WTC11 (cell line): ENCODE data around the gene EEFSEC. TPM values are rescaled to one million over a fixed set of nuclear protein-coding genes. Genes with fewer than 3 reads are reported as not detected.
A peak's percentile ranks its signal among the peaks of the same experiment; 100 is the strongest.

Experiments
- ATAC-seq: fragments of 200-7000 bp; cut with Tn5 transposase; 2 replicates; pipeline ENCODE4 v1.10.0; 2021; ENCODE audit warnings: mild to moderate bottlenecking, moderate library complexity
- CTCF ChIA-PET: fragments of 300-600 bp; sonication (Branson Sonifier 250); formaldehyde crosslinking; loops from one replicate; lab custom pipeline; 2021; ENCODE audit warnings: antibody characterized with exemption; lab: Charles Lee
- POLR2A ChIA-PET: fragments of 350-600 bp; sonication (Branson Sonifier 250); formaldehyde crosslinking; loops from one replicate; lab custom pipeline; 2021; ENCODE audit warnings: antibody characterized with exemption; lab: Charles Lee
- DNase-seq: peaks from one replicate; pipeline ENCODE4 v3.0.0; 2021; ENCODE audit warnings: low spot score
- H3K27ac Mint-ChIP-seq: 2 replicates; pipeline ENCODE4 v1.8.0; 2021; ENCODE audit warnings: mixed read lengths
- H3K27me3 Mint-ChIP-seq: 2 replicates; pipeline ENCODE4 v1.8.0; 2021; ENCODE audit warnings: low read depth, mild to moderate bottlenecking, moderate library complexity, mixed read lengths
- H3K36me3 Mint-ChIP-seq: 2 replicates; pipeline ENCODE4 v1.8.0; 2021; ENCODE audit warnings: mixed read lengths
- H3K4me1 Mint-ChIP-seq: 2 replicates; pipeline ENCODE4 v1.8.0; 2022; ENCODE audit warnings: mixed read lengths
- H3K4me3 Mint-ChIP-seq: 2 replicates; pipeline ENCODE4 v1.8.0; 2021; ENCODE audit warnings: mild to moderate bottlenecking, moderate library complexity, mixed read lengths
- H3K9me3 Mint-ChIP-seq: 2 replicates; pipeline ENCODE4 v1.8.0; 2021; ENCODE audit warnings: mixed read lengths
- ATF1 ChIP-seq: sonication (generic); formaldehyde crosslinking; IDR thresholded peaks from 2 replicates; pipeline ENCODE4 v1.8.1; 2023; ENCODE audit warnings: mild to moderate bottlenecking, moderate library complexity, missing genetic modification reagents
- CBFB ChIP-seq: sonication (generic); formaldehyde crosslinking; IDR thresholded peaks from 2 replicates; pipeline ENCODE4 v1.8.1; 2022; ENCODE audit warnings: mild to moderate bottlenecking, low read depth, missing genetic modification reagents
- CREB1 ChIP-seq: sonication (generic); formaldehyde crosslinking; IDR thresholded peaks from 2 replicates; pipeline ENCODE4 v1.8.0; 2023; ENCODE audit warnings: mild to moderate bottlenecking, missing genetic modification reagents
- ELF4 ChIP-seq: sonication (generic); formaldehyde crosslinking; IDR thresholded peaks from 2 replicates; pipeline ENCODE4 v1.8.1; 2022; ENCODE audit warnings: low read depth, mild to moderate bottlenecking, moderate library complexity, missing genetic modification reagents
- EMX1 ChIP-seq: fragments of 250-450 bp; sonication (Bioruptor Pico); IDR thresholded peaks from 2 replicates; pipeline ENCODE4 v1.8.0; 2021; ENCODE audit warnings: mild to moderate bottlenecking
- FOXJ3 ChIP-seq: sonication (generic); formaldehyde crosslinking; IDR thresholded peaks from 2 replicates; pipeline ENCODE4 v1.9.0; 2021; ENCODE audit warnings: missing genetic modification reagents, mild to moderate bottlenecking, borderline replicate concordance
- FOXK1 ChIP-seq: sonication (generic); formaldehyde crosslinking; IDR thresholded peaks from 2 replicates; pipeline ENCODE4 v1.8.0; 2022; ENCODE audit warnings: mild to moderate bottlenecking, moderate library complexity, missing genetic modification reagents
- FOXP1 ChIP-seq: sonication (generic); formaldehyde crosslinking; IDR thresholded peaks from 2 replicates; pipeline ENCODE4 v1.8.0; 2022; ENCODE audit warnings: missing genetic modification reagents, mild to moderate bottlenecking, moderate library complexity, borderline replicate concordance
- GTF2I ChIP-seq: fragments of 250-450 bp; sonication (Bioruptor Pico); conservative IDR thresholded peaks from 2 replicates; pipeline ENCODE4 v1.4.0; 2021; ENCODE audit warnings: mild to moderate bottlenecking
- NR1H2 ChIP-seq: sonication (generic); formaldehyde crosslinking; IDR thresholded peaks from 2 replicates; pipeline ENCODE4 v1.9.0; 2021; ENCODE audit warnings: mild to moderate bottlenecking, moderate library complexity, missing genetic modification reagents
- RELA ChIP-seq: sonication (generic); formaldehyde crosslinking; IDR thresholded peaks from 2 replicates; pipeline ENCODE4 v1.8.1; 2022; ENCODE audit warnings: missing genetic modification reagents, mild to moderate bottlenecking, borderline replicate concordance
- RORB ChIP-seq: fragments of 250-450 bp; sonication (Bioruptor Pico); IDR thresholded peaks from 2 replicates; pipeline ENCODE4 v1.9.0; 2021; ENCODE audit warnings: mild to moderate bottlenecking
- TCF7 ChIP-seq: sonication (generic); formaldehyde crosslinking; IDR thresholded peaks from 2 replicates; pipeline ENCODE4 v1.8.0; 2022; ENCODE audit warnings: mild to moderate bottlenecking, low read depth, missing genetic modification reagents, moderate library complexity
- TP53 ChIP-seq: sonication (generic); formaldehyde crosslinking; IDR thresholded peaks from 2 replicates; pipeline ENCODE4 v1.8.1; 2023; ENCODE audit warnings: mild to moderate bottlenecking, missing genetic modification reagents
- ZBTB21 ChIP-seq: sonication (generic); formaldehyde crosslinking; IDR thresholded peaks from 2 replicates; pipeline ENCODE4 v1.8.1; 2023; ENCODE audit warnings: mild to moderate bottlenecking, missing genetic modification reagents, borderline replicate concordance
- ZNF138 ChIP-seq: sonication (generic); formaldehyde crosslinking; conservative IDR thresholded peaks from 2 replicates; pipeline ENCODE4 v1.8.1; 2022; ENCODE audit warnings: mild to moderate bottlenecking, moderate library complexity, missing genetic modification reagents
- ZNF219 ChIP-seq: sonication (generic); formaldehyde crosslinking; IDR thresholded peaks from 2 replicates; pipeline ENCODE4 v1.8.0; 2023; ENCODE audit warnings: missing genetic modification reagents, mild to moderate bottlenecking, borderline replicate concordance
- ZNF263 ChIP-seq: sonication (generic); formaldehyde crosslinking; IDR thresholded peaks from 2 replicates; pipeline ENCODE4 v1.8.1; 2022; ENCODE audit warnings: low read depth, mild to moderate bottlenecking, moderate library complexity, missing genetic modification reagents
- ZNF512 ChIP-seq: sonication (generic); formaldehyde crosslinking; IDR thresholded peaks from 2 replicates; pipeline ENCODE4 v1.8.1; 2022; ENCODE audit warnings: missing genetic modification reagents, borderline replicate concordance
- ZNF532 ChIP-seq: fragments of 250-450 bp; sonication (Bioruptor Pico); IDR thresholded peaks from 2 replicates; pipeline ENCODE4 v1.9.0; 2021; ENCODE audit warnings: mild to moderate bottlenecking, borderline replicate concordance
- total RNA-seq: library from RNA; stranded (reverse); gene quantifications from 3 replicates; pipeline ENCODE4 v1.2.3, GENCODE V29; 2021
- TF ChIP-seq, protein P1 (sequence below): sonication (generic); formaldehyde crosslinking; IDR thresholded peaks from 2 replicates; pipeline ENCODE4 v1.8.0; 2023; ENCODE audit warnings: missing genetic modification reagents
- TF ChIP-seq, protein P2 (sequence below): sonication (generic); formaldehyde crosslinking; IDR thresholded peaks from 2 replicates; pipeline ENCODE4 v1.8.1; 2023; ENCODE audit warnings: mild to moderate bottlenecking, missing genetic modification reagents, borderline replicate concordance
- TF ChIP-seq, protein P3 (sequence below): sonication (generic); formaldehyde crosslinking; IDR thresholded peaks from 2 replicates; pipeline ENCODE4 v1.8.0; 2022; ENCODE audit warnings: missing genetic modification reagents

The EEFSEC gene
- total RNA-seq, 1 experiment from 2014 or later, result 13.7 TPM

- CTCF ChIA-PET, result interaction anchor here (1.2 to 1.8 kb wide), 4 partner anchors 7 to 59 kb away, joined by 3 to 11 read pairs (median 5); no protein-coding TSS in a partner anchor
- no peak for DNase-seq
- ATAC-seq, result no peak
- peaks cover 59% of the 10 kb centered on the region for H3K4me1 Mint-ChIP-seq
- H3K27me3 Mint-ChIP-seq, result peaks cover 32% of the 10 kb centered on the region
- POLR2A ChIA-PET, result no interaction called here
- TF ChIP-seq ZNF263 (CRISPR knock-in tag) (no peak), GTF2I (CRISPR knock-in tag) (no peak), FOXK1 (no peak), RELA (no peak), ZNF532 (CRISPR knock-in tag) (no peak), FOXJ3 (CRISPR knock-in tag) (no peak), ZBTB21 (CRISPR knock-in tag) (no peak), NR1H2 (no peak)
- TF ChIP-seq, protein P1, sequence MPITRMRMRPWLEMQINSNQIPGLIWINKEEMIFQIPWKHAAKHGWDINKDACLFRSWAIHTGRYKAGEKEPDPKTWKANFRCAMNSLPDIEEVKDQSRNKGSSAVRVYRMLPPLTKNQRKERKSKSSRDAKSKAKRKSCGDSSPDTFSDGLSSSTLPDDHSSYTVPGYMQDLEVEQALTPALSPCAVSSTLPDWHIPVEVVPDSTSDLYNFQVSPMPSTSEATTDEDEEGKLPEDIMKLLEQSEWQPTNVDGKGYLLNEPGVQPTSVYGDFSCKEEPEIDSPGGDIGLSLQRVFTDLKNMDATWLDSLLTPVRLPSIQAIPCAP (CRISPR knock-in tag), result no peak
- no peak overlapping the region for H3K27ac Mint-ChIP-seq
- 0 out of 2 replicates have a peak, but pooled peaks cover 6% of the 10 kb centered on the region for H3K9me3 Mint-ChIP-seq
- H3K36me3 Mint-ChIP-seq, result no peaks in the 10 kb centered on the region
- no peak overlapping the region for H3K4me3 Mint-ChIP-seq
Measured at GRCh38 chr3:128285967-128286321, 132.7 kb downstream of the EEFSEC start.

DNA sequence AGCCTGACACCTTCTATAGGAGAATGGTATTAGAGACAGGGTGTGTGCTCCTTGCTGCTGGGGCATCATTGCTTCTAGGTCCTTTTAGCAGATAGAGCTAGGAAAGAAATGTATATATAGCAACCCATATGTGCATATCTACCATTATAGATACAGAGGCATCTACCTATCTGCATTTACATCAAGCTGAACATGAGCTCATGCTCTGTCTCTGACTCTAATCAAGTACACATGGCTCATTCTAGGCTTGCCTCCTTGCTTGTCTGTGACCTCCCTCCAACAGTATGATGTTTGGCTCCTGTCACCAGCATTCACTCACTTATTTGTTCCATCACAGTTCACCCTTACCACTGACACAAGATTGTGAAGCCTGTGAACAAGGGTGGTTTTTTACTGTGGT lies 133.4 kb downstream of the EEFSEC start:
- Mint-ChIP-seq H3K27me3 (peaks cover 26% of the 10 kb centered on the region), H3K4me3 (no peak overlapping the region), H3K36me3 (peaks cover 5% of the 10 kb centered on the region)
- no peak for ATAC-seq
- no peak for TF ChIP-seq RELA
- TF ChIP-seq ELF4 (CRISPR knock-in tag), result no peak
- TF ChIP-seq, protein P2, sequence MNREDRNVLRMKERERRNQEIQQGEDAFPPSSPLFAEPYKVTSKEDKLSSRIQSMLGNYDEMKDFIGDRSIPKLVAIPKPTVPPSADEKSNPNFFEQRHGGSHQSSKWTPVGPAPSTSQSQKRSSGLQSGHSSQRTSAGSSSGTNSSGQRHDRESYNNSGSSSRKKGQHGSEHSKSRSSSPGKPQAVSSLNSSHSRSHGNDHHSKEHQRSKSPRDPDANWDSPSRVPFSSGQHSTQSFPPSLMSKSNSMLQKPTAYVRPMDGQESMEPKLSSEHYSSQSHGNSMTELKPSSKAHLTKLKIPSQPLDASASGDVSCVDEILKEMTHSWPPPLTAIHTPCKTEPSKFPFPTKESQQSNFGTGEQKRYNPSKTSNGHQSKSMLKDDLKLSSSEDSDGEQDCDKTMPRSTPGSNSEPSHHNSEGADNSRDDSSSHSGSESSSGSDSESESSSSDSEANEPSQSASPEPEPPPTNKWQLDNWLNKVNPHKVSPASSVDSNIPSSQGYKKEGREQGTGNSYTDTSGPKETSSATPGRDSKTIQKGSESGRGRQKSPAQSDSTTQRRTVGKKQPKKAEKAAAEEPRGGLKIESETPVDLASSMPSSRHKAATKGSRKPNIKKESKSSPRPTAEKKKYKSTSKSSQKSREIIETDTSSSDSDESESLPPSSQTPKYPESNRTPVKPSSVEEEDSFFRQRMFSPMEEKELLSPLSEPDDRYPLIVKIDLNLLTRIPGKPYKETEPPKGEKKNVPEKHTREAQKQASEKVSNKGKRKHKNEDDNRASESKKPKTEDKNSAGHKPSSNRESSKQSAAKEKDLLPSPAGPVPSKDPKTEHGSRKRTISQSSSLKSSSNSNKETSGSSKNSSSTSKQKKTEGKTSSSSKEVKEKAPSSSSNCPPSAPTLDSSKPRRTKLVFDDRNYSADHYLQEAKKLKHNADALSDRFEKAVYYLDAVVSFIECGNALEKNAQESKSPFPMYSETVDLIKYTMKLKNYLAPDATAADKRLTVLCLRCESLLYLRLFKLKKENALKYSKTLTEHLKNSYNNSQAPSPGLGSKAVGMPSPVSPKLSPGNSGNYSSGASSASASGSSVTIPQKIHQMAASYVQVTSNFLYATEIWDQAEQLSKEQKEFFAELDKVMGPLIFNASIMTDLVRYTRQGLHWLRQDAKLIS (CRISPR knock-in tag), result no peak
- no peak for TF ChIP-seq TP53 (CRISPR knock-in tag)
- no peak for TF ChIP-seq CREB1 (CRISPR knock-in tag)
- TF ChIP-seq ZNF512 (CRISPR knock-in tag), result no peak
- TF ChIP-seq ZNF219, result no peak
- TF ChIP-seq FOXP1 (CRISPR knock-in tag), result no peak
- TF ChIP-seq TCF7, result no peak
- TF ChIP-seq, protein P3, sequence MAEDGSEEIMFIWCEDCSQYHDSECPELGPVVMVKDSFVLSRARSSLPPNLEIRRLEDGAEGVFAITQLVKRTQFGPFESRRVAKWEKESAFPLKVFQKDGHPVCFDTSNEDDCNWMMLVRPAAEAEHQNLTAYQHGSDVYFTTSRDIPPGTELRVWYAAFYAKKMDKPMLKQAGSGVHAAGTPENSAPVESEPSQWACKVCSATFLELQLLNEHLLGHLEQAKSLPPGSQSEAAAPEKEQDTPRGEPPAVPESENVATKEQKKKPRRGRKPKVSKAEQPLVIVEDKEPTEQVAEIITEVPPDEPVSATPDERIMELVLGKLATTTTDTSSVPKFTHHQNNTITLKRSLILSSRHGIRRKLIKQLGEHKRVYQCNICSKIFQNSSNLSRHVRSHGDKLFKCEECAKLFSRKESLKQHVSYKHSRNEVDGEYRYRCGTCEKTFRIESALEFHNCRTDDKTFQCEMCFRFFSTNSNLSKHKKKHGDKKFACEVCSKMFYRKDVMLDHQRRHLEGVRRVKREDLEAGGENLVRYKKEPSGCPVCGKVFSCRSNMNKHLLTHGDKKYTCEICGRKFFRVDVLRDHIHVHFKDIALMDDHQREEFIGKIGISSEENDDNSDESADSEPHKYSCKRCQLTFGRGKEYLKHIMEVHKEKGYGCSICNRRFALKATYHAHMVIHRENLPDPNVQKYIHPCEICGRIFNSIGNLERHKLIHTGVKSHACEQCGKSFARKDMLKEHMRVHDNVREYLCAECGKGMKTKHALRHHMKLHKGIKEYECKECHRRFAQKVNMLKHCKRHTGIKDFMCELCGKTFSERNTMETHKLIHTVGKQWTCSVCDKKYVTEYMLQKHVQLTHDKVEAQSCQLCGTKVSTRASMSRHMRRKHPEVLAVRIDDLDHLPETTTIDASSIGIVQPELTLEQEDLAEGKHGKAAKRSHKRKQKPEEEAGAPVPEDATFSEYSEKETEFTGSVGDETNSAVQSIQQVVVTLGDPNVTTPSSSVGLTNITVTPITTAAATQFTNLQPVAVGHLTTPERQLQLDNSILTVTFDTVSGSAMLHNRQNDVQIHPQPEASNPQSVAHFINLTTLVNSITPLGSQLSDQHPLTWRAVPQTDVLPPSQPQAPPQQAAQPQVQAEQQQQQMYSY, result no peak
- TF ChIP-seq ZNF138 (CRISPR knock-in tag), result no peak
- TF ChIP-seq EMX1 (CRISPR knock-in tag), result no peak
- no peak for TF ChIP-seq CBFB (CRISPR knock-in tag)
- no peak for TF ChIP-seq ATF1
- TF ChIP-seq RORB (CRISPR knock-in tag), result no peak
- TF ChIP-seq, all 79 proteins: peak for 0
- H3K9me3 Mint-ChIP-seq, result peaks cover 12% of the 10 kb centered on the region
- no peak for DNase-seq
- peak overlapping the region; percentile 50; the same call in 1 of the 2 replicates for H3K27ac Mint-ChIP-seq
- H3K4me1 Mint-ChIP-seq, result peaks cover 52% of the 10 kb centered on the region
- CTCF ChIA-PET, result interaction anchor here (1.0 to 1.8 kb wide), 5 partner anchors 8 to 211 kb away, joined by 3 to 11 read pairs (median 4); no protein-coding TSS in a partner anchor
- POLR2A ChIA-PET, result no interaction called here
